ENCODE results near the gene PSMC5.

DNA sequence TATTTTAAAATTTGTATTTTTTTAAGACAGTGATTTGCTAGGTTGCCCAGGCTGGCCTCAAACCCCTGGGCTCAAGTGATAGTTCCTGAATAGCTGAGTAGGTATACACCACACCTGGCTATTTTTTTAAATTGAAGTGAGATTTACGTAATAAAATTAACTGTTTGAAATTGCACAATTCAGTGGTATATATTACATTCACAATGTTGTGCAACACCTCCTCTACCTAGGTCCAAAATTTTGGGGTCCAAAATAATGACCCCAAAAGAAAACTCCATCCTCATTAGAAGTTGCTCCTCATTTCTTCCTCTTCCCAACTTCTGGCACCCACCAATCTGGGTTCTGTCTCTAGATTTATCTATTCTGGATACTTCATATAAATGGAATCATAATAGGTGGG lies 18.3 kb downstream of the PSMC5 start:
- no peak for TF ChIP-seq POLR2AphosphoS5 (IDR thresholded peaks at IDR 0.05; ENCODE audit: low read depth, low read length)
- TF ChIP-seq, protein P1, sequence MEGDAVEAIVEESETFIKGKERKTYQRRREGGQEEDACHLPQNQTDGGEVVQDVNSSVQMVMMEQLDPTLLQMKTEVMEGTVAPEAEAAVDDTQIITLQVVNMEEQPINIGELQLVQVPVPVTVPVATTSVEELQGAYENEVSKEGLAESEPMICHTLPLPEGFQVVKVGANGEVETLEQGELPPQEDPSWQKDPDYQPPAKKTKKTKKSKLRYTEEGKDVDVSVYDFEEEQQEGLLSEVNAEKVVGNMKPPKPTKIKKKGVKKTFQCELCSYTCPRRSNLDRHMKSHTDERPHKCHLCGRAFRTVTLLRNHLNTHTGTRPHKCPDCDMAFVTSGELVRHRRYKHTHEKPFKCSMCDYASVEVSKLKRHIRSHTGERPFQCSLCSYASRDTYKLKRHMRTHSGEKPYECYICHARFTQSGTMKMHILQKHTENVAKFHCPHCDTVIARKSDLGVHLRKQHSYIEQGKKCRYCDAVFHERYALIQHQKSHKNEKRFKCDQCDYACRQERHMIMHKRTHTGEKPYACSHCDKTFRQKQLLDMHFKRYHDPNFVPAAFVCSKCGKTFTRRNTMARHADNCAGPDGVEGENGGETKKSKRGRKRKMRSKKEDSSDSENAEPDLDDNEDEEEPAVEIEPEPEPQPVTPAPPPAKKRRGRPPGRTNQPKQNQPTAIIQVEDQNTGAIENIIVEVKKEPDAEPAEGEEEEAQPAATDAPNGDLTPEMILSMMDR (IDR thresholded peaks at IDR 0.05), result no peak

Measured in Panc1 (cell line).